Activated naive CD4-positive, alpha-beta T cell treated with Interleukin-2 at 50 U/mL for 16 hours (primary cell): ENCODE measurements around the gene CEP19.
"Not testable (repeated sequence)": the region's sequence is repeated elsewhere in the genome, so short reads cannot be mapped to it uniquely, and the experiment has no call there.

Experiments used
- DNase-seq: peaks from one replicate; pipeline ENCODE4 v3.0.0-alpha.2; 2020

CEP19 gene, protein sequence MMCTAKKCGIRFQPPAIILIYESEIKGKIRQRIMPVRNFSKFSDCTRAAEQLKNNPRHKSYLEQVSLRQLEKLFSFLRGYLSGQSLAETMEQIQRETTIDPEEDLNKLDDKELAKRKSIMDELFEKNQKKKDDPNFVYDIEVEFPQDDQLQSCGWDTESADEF

DNA sequence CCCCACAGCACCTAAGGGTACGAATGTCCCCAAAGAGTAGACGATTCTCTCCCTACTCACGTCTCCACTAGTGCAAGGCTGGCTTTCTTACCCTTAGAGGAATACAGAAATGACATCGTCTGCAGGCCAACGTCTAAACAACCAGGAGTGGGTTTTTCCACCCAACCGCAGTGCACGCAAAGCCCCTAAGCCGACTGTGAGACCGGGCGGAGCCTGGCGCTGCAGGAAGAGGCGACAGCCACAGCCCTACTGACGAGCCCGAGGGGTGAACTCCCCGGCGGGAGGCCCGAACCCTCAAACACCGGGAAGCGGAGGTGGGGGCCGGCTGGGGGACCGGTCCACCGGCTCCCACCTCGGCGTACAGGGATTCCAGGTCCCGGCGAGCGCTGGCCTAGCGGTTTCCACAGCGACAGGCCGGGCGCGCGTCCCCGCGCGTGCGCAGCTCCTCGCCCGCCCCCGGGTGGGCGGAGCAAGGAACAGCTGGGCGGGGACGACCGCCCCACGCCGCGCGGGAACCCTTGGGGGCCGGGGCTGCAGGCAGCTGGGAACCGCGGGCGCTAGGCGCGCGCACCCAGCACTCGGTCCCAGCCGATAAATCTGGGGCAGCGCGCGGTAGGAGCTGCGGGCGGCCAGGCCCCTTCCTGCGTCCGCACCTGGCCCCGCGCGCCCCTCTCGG, at the start of gene CEP19, which contains the start of gene PIGX:
CEP19 (minus strand) TSS at position 413 of the 676 bp plus-strand sequence. CDS start 3,593 bp downstream, outside the sequence.
PIGX (plus strand) TSS at position 540 of the 676 bp plus-strand sequence.
- peak; percentile 90 for DNase-seq

DNA sequence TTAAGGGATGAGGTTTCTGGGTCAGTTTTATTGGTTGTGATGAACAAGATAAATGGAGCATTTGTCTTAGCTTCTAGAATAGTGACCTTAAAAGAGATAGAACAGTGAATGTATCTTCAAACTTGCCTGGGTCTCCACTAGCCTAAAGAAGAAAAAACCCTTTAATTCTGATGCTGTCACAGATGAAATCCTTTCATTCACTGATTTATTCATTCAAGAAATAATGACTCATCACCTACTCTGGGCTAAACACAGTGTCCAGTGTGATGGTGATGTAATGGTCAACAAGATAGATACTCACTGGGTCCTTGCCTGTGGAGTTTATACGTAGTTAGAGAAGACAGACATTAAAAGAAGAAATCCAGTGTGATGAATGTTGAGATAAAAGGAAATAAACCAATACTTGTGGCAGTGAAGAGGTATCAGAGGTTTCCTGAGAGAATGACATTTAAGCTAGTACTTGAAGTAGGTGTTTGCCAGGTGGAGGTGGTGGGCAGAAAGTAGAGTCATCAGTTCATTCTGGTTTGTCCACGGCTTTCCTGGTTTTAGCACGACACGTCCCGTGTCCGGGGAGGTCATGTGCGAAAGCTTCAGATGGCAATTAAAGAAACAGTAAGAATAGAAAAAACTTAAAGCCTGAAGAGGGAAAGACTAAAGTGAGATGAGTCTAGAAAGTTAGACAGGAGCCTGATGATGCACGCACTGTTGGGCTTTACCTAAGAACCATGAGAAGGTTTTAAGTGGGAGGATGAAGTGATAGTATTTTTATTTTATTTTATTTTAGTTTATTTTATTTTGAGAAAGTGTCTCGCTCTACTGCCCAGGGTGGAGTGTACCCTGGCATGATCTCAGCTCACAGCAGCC, 46.1 kb upstream of the CEP19 start:
- no peak for DNase-seq

DNA sequence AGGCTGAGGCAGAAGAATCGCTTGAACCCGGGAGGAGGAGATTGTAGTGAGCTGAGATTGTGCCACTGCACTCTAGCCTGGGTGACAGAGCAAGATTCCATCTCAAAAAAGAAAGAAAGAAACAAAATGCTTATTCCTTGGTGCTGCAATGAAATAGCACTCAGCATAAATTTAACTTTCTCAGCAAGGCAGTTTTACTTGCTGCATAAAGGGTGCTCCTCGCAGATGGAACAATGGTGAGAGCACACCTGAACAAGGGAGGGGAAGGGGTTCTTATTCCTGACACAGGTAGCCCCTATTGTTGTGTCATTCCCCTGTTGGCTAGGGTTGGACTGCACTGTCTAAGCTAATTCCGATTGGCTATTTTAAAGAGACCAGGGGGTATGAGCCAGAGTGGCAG, 44.7 kb upstream of the CEP19 start:
- DNase-seq, result no peak

DNA sequence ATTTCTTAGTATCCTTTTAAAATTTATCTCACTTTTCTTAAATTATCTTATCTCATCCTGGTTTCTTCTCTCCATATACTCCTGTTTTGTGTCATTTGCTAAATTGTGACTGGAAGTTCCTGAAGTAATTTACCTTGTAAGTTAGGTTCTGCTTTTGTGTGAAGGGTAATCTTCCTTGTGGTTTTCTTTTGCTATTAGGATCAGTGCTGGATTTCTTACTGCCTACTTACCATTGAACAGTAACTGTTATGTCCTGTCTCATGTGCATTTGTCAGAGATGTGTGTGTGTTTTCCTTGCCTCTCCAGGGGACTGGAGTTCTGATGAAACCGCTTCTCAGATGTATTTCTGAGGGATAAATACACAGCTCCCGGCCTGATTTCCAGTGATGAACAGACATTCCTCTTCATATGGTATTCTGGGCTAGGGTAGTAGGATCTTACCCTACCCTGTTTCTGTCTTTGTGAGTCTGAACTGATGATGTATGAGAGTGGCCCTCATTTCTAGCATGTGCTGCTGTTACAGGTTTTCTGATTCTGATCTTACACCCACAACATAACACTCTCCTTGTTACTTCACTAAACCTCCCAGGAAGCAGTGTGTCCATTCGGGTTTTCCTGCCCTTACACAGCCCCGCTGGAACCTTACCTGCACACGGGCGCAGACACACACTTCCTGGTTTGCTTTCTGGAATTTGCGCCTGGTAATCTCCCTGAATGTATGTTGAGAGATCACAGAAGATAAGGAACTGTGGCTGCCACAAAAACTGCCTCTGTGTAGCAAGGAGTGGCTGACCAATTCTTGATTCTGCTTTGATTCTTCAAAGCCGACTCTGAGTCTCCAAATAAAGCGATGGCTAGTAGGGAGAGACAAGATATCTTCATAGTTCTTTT, 42.3 kb upstream of the CEP19 start:
- no peak for DNase-seq

DNA sequence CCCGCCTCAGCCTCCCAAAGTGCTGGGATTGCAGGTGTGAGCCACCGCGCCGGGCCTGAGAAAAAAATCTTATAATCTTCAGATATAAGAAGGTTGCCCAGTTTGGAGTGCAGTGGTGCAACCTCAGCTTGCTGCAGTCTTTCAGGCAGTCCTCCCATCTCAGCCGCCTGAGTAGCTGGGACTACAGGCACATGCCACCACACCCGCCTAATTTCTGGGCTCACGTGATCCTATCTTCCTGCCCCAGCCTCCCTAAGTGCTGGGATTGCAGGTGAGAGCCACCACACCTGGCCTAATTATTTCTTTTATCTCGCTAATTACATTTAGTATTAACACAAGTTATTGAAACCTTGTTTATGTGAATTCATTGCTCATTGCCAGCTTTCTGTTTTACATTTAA, 41.2 kb upstream of the CEP19 start:
- no peak for DNase-seq

DNA sequence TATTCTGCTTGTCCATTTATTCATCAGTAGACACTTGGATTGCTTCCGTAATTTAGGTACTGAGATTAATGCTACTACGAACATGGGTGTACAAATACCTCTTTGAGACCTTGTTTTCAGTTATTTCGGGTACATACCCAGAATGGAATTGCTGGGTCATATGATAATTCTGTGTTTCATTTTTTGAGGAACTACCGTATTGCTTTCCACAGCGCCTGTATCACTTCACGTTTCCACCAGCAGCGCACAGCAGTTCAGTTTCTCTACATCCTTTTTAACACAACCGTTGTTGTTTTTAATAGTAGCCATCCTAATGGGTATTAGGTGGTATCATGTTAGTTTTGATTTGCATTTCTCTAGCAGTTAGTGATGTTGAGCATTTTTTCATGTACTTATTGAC, 37.1 kb upstream of the CEP19 start:
- DNase-seq, result no peak

DNA sequence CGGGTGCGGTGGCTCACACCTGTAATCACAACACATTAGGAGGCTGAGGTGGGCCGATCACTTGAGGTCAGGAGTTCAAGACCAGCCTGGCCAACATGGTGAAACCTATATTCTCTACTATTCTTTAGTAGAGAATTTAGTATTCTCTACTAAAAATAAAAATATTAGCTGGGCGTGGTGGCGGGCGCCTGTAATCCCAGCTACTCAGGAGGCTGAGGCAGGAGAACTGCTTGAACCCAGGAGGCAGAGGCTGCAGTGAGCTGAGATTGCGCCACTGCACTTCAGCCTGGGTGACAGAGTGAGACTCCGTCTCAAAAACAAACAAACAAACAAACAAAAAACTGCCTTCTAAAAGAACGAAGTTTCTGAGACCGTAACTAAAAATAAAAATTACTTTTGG, 31.5 kb upstream of the CEP19 start:
- not testable (repeated sequence) for DNase-seq

DNA sequence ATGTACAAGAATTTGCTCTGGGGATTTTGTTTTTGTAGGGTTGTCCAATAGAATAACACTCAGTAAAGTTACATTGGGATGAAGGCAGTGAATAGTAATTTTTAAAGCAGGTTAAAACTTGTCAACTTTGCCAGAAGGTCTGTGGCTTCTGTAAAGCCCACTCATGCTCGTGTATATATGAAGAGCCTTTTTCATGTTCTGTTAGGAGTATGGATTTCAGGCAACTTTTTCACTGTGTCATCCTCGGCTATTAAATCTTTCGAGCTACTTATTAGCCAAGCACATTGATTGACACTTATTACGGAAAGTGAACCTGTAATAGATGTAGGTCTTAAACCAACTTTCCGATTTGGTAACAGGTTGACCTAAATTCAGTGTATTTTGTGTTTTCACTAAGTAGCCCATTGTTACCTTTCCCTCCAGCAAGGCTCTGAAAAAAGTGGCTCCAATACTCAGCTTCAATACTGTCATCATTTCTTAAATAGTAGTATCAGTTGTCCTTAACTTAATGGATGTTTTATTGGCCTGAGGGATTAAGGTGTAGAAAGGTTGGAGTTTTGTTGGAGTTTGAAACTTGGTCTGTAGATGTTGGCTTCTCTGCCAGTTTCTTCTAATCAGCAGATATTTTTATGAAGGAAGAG, 29.3 kb upstream of the CEP19 start:
- no peak for DNase-seq

DNA sequence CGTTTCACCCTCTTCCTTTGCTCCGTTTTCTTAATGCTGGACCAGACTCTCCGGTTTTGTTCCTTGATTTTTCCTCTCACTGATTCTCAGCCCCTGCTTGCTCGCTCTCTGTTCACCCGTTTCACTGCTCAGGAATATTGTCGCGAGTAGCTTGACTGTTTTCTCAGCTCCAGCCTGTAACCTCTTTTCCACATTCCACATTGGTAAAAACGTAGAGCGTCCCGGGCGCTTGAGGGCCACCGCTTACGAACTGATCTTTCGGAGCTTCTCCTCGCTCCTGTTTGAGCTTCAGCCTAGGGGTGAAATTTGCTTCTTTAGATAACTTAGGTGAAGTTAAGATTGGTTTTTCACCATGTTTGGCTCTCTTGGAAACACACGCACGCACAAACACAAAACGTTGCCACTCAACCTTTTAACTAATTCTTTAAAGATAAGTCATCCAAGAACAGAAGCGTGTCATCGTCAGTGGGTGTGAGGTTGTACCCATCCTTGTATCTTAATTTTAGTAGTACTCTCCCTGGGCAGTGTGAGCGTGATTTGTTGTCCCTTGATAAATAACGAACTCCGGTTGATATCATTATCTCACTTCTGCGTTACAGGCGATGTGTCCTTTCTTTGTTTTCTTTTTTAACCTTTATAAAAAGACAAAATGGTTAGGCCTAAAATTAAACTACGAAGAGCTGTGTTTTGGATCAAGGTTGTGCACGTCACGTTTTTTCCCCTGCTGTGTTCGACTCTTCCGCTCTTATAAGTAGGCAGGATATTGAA, 28.6 kb upstream of the CEP19 start:
- peak; percentile 58 for DNase-seq

DNA sequence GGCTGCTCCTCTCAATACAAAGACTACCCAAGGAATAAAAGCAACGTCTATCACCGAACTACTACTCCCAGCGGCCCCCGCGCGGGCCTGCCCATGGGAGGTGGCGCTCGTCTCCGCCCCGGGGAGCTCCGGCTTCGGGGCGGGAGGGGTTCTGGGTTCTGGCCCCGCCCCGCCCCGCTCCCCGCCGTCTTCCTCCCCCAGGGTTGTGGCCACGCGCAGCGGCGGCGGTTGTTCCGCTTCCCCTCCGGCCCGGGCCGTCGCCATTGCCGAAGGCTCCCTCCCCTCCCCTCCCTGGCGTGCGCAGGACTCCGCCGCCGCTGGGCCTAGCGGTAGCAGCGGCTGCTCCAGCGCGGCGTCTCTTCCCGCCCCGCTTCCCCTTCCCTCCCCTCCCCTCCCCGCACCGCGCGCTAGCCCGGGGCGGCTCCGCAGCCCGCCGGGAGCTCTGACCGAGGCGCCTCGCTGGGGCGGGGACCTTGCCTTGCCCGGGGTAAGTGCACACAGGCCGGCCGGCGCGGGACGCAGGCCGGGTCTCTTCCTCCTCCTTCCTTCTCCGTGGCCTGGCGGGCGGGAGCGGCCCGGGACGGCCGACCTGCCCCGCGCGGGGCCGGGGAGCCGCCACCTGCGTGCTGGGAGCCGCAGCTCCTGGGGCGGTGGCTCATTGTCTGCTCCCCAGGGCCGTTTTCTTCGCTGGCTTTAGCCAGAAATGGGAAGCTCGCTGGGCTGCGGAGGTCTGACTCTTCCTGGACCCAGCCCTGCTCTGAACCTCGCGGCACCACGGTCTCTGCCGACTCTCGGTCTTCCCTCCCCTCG, 27.8 kb upstream of the CEP19 start, which contains the start of gene PAK2:
PAK2 (plus strand) TSS at position 187 of the 810 bp plus-strand sequence. CDS start 42,790 bp downstream, outside the sequence.
- peak; percentile 90 for DNase-seq

DNA sequence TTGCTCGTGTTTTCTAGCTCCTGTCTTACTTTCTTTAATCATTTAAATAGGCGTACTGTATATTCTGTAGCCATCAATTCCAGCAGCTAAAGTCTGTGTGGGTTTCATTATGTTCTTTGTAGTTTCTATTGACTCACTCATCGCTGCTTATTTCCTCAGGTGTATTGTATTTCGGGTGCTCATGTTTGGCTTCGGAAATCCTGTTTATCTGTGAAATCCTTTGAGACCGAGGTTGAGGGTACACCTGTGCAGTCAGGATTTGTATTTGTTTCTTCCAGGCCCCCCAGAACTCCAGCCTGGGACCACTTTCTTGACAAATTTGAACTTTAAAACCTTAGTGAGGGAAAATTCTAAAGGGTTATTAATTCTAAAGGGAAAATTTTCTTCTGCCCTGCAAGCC, 25.6 kb upstream of the CEP19 start:
- no peak for DNase-seq

DNA sequence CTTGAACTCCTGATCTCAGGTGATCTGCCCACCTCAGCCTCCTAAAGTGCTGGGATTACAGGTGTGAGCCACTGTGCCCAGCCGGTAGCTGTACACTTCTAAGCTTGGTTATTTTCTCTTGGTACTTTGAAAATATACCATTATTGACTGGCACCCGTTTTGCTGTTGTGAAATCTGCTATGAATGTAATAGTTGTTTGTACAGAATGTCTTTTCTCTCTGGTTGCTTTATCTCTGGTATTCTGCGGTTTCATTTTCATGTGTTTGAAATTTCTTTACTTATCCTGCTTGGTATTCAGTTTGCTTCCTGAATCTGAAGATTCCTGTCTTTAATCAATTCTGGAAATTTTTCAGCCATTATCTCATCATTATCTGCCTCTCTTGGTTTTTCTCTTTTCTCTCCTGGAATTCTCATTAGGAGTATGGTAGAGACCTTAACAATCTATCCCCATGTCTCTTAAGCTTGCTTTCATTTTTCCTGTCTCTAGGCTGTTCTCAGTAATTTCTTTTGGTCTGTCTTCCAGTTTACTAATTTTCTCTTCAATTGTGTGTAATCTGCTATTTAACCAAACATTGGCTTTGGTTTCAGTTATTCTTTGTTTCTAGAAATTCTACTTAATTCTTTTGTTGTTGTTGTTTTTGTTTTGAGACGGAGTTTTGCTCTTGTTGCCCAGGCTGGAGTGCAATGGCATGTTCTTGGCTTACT, 24.8 kb upstream of the CEP19 start:
- no peak for DNase-seq

DNA sequence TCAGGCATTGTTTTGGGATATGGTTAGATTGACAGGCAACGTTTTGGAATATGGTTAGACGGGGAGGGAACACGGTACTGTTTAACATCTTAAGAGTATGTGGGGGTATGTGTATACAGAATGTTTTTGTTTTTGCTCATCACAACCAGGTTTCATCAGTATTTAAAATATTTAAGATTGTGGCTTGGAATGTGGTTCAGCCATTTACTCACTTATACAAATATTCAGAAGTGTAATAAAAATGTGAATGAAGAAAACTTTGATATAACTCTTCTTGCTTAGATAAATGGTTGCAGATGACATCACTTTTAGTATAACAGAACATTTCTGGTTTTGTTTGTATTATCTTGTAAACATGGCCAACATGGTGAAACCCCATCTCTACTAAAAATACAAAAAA, 23.7 kb upstream of the CEP19 start:
- DNase-seq, result no peak

DNA sequence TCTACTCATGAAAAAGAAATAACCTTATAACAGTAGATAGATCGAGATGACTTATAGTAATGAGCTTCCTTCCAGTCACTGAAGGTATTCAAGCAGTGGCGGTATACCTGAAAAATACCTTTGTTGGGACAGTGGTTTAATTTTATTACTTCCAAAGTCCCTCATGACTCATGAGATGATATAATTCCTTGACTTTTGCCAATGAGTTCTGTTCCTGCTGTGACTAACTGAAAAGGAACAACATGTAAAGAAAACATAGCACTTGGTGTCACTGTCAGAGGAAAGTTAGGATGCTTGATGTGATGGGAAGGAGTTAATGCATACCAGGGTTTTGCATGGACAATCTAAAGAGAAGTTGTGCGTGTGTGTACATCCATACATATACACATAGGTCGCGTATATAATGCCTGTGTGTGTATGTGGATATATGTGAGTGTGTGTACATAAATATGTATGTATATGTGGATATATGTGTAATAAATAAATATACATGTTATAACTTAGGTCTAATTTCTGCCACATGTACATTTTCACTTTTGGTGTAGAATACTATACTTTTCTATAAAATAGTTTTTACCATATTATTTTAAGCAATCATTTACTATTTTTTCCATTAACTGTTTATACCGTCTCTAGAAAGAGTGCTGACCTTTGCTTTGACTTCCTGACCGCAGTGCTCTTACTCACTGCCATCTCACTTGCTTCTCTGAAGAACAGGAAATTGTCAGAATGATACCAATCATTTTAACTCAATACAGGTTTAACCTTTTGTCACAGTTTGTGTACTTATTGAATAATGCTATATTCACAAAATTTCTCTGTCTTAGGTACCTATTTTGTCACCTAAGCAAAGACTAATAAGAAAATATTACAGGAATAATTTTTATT, 15.0 kb upstream of the CEP19 start:
- DNase-seq, result peak; percentile 36

DNA sequence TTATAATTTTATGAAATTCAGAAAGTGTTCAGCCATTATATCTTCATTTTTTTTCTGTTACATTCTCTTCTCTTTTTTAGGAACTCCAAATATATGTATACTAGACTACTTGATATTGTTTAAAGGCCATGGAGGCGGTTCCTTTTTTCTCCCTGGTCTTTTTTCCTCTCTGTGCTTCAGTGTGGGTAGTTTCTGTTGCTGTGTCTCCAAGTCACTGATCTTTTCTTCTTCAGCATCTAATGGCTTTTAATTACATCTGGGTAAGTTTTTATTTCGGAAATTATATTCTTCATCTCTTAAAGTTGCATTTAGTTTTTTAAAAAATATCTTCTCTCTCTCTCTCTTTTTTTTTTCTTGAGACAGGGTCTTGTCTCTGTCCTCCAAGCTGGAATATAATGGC, 9.0 kb upstream of the CEP19 start:
- no peak for DNase-seq

DNA sequence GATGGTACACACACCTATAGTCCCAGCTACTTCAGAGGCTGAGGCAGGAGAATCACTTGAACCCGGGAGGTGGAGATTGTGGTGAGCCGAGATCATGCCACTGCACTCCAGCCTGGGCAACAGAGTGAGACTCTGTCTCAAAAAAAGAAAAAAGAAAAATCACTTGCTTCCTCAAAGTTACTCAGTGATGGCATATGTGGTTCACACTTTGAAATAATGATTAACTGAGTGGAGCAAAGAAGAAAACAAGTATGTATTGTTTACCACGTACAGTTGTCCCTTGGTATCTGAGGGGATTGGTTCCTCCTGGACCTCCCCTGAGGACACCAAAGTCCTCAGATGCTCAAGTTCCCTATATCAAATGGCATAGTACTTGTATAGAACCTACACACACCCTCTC, 5.1 kb upstream of the CEP19 start:
- not testable (repeated sequence) for DNase-seq

DNA sequence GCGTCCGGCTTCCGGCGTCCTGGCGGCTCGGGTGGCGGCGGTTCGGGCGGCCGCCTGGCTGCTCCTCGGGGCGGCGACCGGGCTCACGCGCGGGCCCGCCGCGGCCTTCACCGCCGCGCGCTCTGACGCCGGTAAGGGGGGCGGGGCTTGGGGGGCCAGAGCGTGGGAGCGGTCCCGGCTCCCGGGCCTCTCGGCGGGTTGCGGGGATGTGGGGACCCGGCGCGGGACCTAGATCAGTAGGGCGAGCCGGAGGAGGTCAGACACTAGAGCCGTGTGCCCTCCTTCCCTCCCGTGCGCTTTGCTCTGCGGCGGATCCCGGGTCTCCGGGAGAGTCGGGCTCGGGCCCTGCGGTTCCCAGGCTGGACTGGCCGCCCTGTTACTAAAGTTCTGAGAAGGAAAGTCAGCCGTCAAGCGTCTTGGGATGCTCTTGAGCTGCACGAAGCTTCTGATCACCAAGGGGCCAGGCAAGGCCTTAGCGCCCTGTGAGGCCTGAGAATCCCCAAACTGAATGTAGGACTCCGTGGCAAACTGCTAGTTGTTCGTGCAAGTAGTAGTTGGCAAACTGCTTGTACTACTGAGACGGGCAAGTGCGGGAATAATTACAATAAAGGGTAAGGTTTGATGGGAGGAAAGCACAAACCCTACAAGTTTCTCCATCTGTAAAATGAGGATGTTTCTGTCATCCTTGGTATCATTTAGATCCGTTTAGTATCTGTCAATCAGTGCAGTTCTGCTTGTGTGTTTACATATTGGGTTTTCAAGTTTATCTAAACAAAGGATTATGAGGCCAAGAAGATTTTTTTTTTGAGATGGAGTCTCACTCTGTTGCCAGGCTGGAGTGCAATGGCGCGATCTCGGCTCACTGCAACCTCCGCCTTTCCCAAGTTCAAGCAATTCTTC, 714 bp upstream of the CEP19 start:
- peak; percentile 74 for DNase-seq

DNA sequence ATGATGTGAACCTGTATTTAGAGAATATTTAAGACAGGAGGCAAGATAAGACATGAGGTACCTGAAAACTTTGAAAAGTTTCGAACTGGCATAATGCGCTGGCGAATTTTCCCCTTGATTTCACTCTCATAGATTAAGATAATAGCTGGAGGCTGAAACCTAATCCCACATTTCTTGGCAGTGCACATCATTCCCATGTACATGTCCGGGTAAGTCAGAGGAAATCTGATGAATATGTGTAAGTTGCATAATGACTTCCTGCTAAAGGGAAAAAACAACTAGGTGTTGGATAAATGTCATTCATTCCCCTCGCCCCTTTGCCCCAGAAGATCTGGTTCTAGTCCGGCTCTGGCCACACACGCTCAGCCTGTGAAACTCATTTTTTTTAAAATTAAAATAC, 3.6 kb downstream of the CEP19 start:
- DNase-seq, result no peak
